GM03348 (cell line): ENCODE results near the gene VKORC1L1.
A peak's percentile ranks its signal among the peaks of the same experiment; 100 is the strongest.
"Not testable (repeated sequence)": the region's sequence is repeated elsewhere in the genome, so short reads cannot be mapped to it uniquely, and the experiment has no call there.

Experiments used
- DNase-seq: peaks from one replicate; pipeline ENCODE4 v3.0.0; 2012; ENCODE audit warnings: low spot score

VKORC1L1 gene

DNA sequence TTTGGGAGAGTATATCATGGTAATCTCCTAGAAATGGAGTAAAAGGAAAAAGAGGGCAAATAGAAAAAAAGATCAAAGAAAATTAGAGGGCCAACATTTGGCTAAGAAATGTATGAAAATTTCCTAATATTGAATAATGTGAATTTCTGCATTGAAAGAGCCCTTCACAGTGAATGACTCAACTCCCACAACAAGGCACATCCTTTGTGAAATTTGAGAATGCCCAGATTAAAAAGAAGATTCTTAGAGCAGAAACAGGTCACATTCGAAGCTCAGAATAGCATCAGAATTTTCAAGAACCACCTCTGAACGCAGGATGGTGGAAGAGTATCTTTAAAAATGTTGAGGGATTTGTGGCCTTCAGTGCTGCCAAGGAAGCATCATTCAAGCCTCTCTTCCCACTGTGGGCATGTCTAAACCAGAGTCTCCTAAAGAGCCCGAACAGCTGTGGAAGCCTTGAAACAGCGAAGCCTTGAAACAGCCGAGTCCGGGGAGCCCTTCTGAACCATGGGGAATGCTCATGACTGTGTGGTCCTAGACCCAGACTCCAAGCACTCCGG lies 65.5 kb downstream of the VKORC1L1 start:
- peak; percentile 23 for DNase-seq

GRCh38 chr7:65945787-65946186 lies 72.9 kb downstream of the VKORC1L1 start:
- DNase-seq = not testable (repeated sequence)

DNA sequence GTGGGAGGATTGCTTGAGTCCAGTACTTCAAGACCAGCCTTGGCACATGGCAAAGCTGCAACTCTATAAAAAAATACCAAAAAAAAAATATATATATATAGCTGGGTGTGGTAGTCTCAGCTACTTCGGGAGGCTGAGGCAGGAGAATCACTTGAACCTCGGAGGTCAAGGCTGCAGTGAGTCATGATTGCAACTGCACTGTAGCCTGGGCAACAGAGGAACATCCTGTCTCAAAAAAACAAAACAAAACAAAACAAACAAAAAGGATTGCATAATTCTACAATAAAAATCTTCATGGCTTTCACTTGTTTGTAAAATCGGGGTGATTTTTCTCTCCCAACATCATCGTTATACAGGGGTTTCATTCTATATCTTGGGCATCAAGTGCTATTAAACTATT lies 74.0 kb downstream of the VKORC1L1 start:
- DNase-seq = no peak

DNA sequence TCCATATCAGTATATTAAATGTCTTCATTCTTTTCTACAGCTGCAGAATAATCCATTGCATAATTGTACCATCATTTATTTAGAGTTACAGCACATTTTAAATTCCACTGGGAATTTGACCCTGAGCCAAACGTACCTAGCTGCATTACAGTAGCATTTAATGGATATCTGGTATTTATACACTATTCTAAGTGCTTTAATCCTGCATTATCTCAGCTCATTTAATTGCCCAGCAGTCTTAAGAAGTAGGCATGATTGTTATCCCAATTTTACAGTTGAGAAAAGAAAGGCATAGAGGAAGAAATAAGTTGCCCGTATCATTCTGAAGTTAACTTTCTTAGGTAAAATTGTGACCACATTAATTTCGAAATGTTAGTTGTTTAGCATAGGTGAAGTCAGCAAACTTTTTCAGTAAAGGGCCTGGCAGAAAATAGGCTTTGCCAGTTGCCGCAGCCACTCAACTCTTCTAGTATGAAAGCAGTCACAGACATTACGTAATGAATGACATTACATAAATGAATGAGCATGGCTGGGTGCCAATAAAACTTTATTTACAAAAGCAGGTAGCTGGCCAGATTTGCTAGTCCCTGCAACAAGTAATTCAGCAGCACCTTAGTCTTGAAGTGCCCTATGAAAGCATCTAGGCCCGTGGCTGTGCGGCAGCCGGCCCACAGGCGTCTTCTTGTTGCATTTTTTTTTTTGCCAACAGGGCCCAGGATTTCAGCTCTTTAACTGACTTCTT lies 79.1 kb downstream of the VKORC1L1 start:
- no peak for DNase-seq

DNA sequence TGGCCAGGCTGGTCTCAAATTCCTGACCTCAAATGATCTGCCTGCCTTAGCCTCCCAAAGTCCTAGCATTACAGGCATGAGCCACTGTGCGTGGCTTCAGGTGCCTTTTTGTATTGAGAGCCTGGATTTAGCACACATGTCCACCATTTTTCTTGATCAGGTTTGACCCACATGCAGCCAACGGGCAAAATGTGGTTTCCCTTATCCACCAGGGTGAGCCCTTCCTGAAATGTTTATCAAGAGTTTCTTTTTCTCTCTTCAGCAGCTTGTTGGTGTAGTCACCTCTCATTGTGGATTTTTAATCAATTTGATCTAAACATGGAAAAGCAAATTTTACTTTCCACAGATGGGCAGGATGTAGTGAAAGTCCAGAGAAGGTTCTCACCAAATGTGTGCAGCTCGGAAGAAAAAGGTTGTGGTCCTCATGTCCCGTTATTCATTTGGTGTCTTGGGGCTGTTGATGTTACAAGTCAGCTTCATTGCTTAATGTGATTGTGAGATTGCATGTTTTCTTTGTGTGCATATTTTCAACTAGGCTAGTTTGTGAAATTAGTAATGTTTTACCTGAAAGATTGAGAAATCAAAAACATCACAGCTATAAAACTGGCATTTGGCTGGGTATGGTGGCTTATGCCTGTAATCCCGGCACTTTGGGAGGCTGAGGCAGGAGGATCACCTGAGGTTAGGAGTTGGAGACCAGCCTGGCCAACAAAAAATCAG lies 80.3 kb downstream of the VKORC1L1 start:
- no peak for DNase-seq

DNA sequence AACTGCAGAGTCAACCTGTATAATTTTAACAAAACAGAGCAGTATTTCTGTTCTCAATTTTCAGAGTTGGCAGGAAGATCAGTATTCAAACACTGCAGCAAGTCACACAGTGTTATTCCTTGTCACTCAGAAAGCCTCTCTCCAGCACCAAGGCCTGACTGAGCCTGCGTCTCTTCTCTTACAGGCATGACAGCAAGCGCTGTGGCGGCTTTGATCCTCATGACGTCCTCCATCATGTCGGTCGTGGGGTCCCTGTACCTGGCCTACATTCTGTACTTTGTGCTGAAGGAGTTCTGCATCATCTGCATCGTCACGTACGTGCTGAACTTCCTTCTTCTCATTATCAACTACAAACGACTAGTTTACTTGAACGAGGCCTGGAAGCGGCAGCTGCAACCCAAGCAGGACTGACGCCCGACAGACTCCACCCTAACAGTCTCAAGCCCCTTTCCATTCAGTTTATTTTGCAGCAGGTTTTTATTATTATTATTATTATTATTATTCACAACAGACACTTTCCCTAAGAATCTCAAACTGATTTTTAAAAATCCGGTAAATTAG lies 81.1 kb downstream of the VKORC1L1 start:
- no peak for DNase-seq

DNA sequence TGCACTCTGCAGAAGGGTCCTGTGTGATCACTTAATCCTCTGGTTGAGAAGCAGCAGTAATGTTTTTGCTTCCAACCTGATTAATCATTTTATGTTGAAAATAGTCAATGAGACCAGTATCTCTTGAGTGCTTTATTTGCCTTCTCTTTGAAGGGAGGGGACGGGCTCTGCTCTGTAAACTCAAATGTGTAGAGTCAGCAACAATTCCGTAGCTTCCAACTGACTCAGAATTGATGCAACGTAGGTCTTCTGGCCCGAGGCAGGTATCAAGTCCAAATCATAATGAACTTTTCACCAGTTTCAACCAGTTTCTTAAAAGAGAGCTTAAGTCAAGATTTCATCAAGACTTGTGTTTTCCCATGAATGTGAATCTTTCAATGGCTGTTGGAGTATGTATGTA lies 82.8 kb downstream of the VKORC1L1 start:
- no peak for DNase-seq

GRCh38 chr7:65960351-65961074 lies 87.6 kb downstream of the VKORC1L1 start:
- no peak for DNase-seq

GRCh38 chr7:65962033-65962432 lies 89.2 kb downstream of the VKORC1L1 start:
- no peak for DNase-seq

GRCh38 chr7:65964671-65965070 lies 91.8 kb downstream of the VKORC1L1 start:
- not testable (repeated sequence) for DNase-seq

- no peak for DNase-seq
Measured at GRCh38 chr7:65966146-65966545, 93.3 kb downstream of the VKORC1L1 start.

DNA sequence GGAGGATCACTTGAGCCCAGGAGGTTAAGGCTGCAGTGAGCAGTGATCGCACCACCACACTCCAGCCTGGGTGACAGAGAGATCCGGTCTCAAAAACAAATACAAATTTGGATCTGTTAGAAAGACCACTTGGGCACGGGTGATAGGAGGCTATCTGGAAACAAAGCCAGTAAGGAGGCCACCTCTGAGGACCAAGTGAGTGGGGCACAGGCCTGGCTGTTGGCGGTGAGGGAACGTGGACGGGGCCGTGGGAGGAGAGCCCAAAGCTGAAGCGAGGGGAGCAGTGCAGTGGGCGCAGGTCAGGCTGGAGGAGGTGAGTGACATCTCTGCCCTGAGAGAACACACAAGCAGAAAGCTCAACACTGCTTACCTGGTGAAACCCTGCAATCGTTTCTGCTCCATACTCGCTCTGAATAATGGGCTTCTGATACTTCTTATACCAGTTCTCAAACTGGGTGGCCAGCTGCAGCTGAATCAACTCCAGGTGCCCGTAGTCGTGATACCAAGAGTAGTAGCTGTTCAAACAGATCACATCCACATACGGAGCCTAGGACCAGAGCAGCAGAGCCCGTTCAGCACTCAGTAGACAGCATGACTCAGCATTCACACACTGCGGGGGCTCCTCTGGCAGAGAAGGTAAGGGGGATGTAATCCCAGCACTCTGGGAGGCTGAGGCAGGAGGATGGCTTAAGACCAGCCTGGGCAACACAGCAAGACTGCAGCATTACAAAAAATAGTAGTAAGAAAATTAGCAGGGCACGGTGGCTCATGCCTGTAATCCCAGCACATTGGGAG lies 94.7 kb downstream of the VKORC1L1 start:
- no peak for DNase-seq

GRCh38 chr7:65968256-65969185 lies 95.6 kb downstream of the VKORC1L1 start:
- DNase-seq = no peak

GRCh38 chr7:65971021-65971420 lies 98.1 kb downstream of the VKORC1L1 start:
- no peak for DNase-seq

GRCh38 chr7:65972976-65973375 lies 100.1 kb downstream of the VKORC1L1 start:
- no peak for DNase-seq

DNA sequence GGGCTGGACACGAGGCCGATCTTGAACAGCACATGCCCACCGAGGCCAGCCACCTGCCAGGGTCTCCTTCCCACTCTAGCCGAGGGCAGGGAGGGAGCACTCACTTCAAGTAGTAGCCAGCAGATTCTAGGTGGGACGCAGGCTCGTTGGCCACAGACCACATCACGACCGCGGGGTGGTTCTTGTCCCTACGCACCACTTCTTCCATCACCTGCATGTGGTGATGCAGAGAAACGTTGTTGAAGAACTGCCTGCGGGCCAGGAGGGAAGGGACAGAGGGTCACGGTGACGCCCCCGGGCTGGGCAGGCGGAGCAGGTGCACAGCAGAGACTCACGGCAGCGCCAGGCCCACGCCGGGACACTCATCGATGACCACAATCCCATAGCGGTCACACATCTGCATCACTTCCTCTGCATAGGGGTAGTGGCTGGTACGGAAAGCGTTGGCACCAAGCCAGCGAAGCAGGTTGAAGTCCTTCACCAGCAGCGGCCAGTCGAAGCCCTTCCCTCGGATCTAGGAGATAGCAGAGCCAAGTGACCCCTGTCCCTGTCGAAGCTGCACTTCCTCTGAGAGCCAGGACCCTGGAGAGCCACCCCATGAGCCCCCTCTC lies 101.4 kb downstream of the VKORC1L1 start:
- no peak for DNase-seq

DNA sequence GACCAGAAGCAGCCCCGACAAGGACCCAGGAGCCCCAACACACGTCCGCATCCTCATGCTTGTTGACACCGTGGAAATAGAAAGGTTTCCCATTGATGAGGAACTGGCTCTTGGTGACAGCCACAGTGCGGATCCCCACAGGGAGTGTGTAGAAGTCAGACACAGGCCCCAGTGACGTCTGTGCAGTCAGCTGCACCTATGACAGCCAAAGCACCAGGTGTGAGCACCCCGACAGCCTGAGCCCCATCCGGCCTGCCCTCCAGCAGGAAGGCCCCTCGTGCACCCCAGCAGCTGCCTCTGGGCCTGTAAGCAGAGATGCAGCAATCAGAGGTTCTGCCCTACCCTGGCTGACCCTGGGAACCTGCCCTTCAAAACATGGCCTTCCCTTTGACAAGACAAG lies 102.0 kb downstream of the VKORC1L1 start:
- DNase-seq = no peak

GRCh38 chr7:65975814-65976445 lies 103.1 kb downstream of the VKORC1L1 start:
- DNase-seq = no peak

GRCh38 chr7:65976659-65977196 lies 103.9 kb downstream of the VKORC1L1 start:
- no peak for DNase-seq
